Ectodermal cell (in vitro differentiated cells): Measurements from ENCODE around the gene DTNA.
A peak's percentile ranks its signal among the peaks of the same experiment; 100 is the strongest.
"Not testable (repeated sequence)": the region's sequence is repeated elsewhere in the genome, so short reads cannot be mapped to it uniquely, and the experiment has no call there.

Experiments
- H3K27ac ChIP-seq: 2 replicates; pipeline ENCODE4 v1.7.0; 2013; ENCODE audit warnings: mild to moderate bottlenecking, low read depth, low read length; ENCODE audit not compliant: insufficient read depth, poor library complexity, severe bottlenecking
- H3K27me3 ChIP-seq: 2 replicates; pipeline ENCODE4 v1.7.0; 2013; ENCODE audit warnings: mild to moderate bottlenecking, low read length; ENCODE audit not compliant: insufficient read depth, control insufficient read depth, poor library complexity, severe bottlenecking
- H3K36me3 ChIP-seq: one replicate; pipeline ENCODE4 v1.7.0; 2013; ENCODE audit warnings: low read length; ENCODE audit not compliant: control insufficient read depth, insufficient read depth
- H3K4me1 ChIP-seq: one replicate; pipeline ENCODE4 v1.7.0; 2013; ENCODE audit warnings: low read length; ENCODE audit not compliant: control insufficient read depth, insufficient read depth
- H3K4me3 ChIP-seq: 2 replicates; pipeline ENCODE4 v1.7.0; 2013; ENCODE audit warnings: low read depth, low read length, control low read depth; ENCODE audit not compliant: insufficient read depth
- H3K9me3 ChIP-seq: 2 replicates; pipeline ENCODE4 v1.7.0; 2013; ENCODE audit warnings: mild to moderate bottlenecking, low read length, moderate library complexity; ENCODE audit not compliant: control insufficient read depth
- WGBS, 2 experiments: methylation state at CpG; one replicate each; pipeline ENCODE4 v1.1.7; 2013; ENCODE audit warnings: missing lambda C conversion rate in 2 of 2; 5-methylcytosine and 5-hydroxymethylcytosine counted together

The DTNA gene

GRCh38 chr18:34697891-34698290, 12.2 kb upstream of the DTNA start:
- Histone ChIP-seq H3K36me3 (no peaks in the 10 kb centered on the region), H3K9me3 (no peaks in the 10 kb centered on the region), H3K4me1 (peaks cover 3% of the 10 kb centered on the region), H3K27ac (no peak overlapping the region), H3K4me3 (no peak overlapping the region), H3K27me3 (no peaks in the 10 kb centered on the region)
- WGBS, 2 experiments, result 80 to 92% methylated on average over 3 of the region's 3 CpGs

GRCh38 chr18:34701911-34702310, 8.2 kb upstream of the DTNA start:
- Histone ChIP-seq H3K36me3 (no peaks in the 10 kb centered on the region), H3K27ac (no peak overlapping the region), H3K4me3 (no peak overlapping the region), H3K4me1 (peaks cover 3% of the 10 kb centered on the region), H3K27me3 (no peaks in the 10 kb centered on the region), H3K9me3 (no peaks in the 10 kb centered on the region)
- 82 to 84% methylated on average over 3 of the region's 3 CpGs for WGBS, 2 experiments

- H3K27ac ChIP-seq, result no peak overlapping the region
- no peak overlapping the region for H3K4me3 ChIP-seq
- no peaks in the 10 kb centered on the region for H3K36me3 ChIP-seq
- H3K27me3 ChIP-seq, result no peaks in the 10 kb centered on the region
- no peaks in the 10 kb centered on the region for H3K9me3 ChIP-seq
- WGBS, 2 experiments, result 91 to 100% methylated on average over 2 of the region's 3 CpGs
- peaks cover 7% of the 10 kb centered on the region for H3K4me1 ChIP-seq
These were observed 7.3 kb upstream of the DTNA start for GRCh38 chr18:34702814-34703213.

DNA sequence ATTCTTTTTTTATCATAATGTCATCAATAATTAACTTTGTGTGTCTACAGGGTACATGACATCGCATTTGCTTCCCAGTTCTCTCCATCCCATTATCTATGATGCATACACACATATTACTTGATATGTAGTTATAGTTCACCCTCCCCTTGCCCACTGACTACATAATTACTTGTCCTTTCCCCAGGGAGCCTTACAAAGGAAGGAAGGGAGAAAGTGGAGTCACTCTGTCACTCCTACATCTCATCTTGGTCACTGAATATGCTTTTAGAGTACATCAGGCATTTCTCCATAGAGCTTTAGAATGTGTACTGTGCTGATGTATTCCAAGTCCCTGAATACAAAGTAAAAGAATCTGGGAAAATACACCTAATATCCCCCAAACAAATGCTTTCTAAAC, 6.0 kb upstream of the DTNA start:
- Histone ChIP-seq H3K4me3 (no peak overlapping the region), H3K4me1 (peaks cover 7% of the 10 kb centered on the region), H3K9me3 (no peaks in the 10 kb centered on the region), H3K27me3 (no peaks in the 10 kb centered on the region), H3K36me3 (no peaks in the 10 kb centered on the region), H3K27ac (no peak overlapping the region)
- no CpG with 5 or more reads among the region's 1 CpG for WGBS, 2 experiments

DNA sequence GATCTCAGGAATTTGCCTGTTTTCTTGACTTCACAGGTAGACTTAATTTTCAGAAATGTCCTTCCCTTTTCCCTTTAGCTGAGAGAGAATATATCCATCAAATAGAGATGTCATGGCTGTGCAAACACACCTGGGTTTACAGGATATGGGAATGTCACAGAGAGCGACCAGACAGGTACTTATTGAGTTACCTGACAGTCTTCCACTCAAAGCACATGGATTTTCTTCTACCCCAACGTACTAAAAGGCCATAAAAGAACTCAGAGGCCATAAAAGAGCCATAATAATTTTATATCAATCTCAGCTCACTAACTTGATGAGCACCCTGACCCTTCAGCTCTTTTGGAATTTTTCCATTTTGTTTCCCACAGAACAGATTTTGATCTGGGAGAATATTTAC, 5.3 kb upstream of the DTNA start:
- 88 to 90% methylated on average over 2 of the region's 2 CpGs for WGBS, 2 experiments
- Histone ChIP-seq H3K9me3 (no peaks in the 10 kb centered on the region), H3K4me3 (no peak overlapping the region), H3K36me3 (no peaks in the 10 kb centered on the region), H3K4me1 (peaks cover 7% of the 10 kb centered on the region), H3K27ac (no peak overlapping the region), H3K27me3 (no peaks in the 10 kb centered on the region)

- Histone ChIP-seq H3K4me3 (no peak overlapping the region), H3K4me1 (peaks cover 13% of the 10 kb centered on the region), H3K9me3 (no peaks in the 10 kb centered on the region), H3K27me3 (no peaks in the 10 kb centered on the region), H3K36me3 (no peaks in the 10 kb centered on the region), H3K27ac (no peak overlapping the region)
- WGBS, 2 experiments, result 31 to 43% methylated on average over 4 of the region's 4 CpGs
These were observed 2.4 kb upstream of the DTNA start for GRCh38 chr18:34707670-34708069.

GRCh38 chr18:34709104-34709503, 994 bp upstream of the DTNA start:
- Histone ChIP-seq H3K27me3 (no peaks in the 10 kb centered on the region), H3K36me3 (no peaks in the 10 kb centered on the region), H3K4me3 (no peak overlapping the region), H3K9me3 (no peaks in the 10 kb centered on the region), H3K27ac (no peak overlapping the region), H3K4me1 (peaks cover 13% of the 10 kb centered on the region)
- WGBS, 2 experiments, result 82 to 92% methylated on average over 3 of the region's 3 CpGs

- Histone ChIP-seq H3K4me1 (peaks cover 13% of the 10 kb centered on the region), H3K36me3 (no peaks in the 10 kb centered on the region), H3K27me3 (no peaks in the 10 kb centered on the region), H3K4me3 (peak overlapping the region; percentile 23), H3K9me3 (no peaks in the 10 kb centered on the region), H3K27ac (peak overlapping the region; percentile 4)
- 64 to 79% methylated on average over 5 to 6 of the region's 6 CpGs for WGBS, 2 experiments
These were observed 388 bp downstream of the DTNA start for GRCh38 chr18:34710458-34710914.

DNA sequence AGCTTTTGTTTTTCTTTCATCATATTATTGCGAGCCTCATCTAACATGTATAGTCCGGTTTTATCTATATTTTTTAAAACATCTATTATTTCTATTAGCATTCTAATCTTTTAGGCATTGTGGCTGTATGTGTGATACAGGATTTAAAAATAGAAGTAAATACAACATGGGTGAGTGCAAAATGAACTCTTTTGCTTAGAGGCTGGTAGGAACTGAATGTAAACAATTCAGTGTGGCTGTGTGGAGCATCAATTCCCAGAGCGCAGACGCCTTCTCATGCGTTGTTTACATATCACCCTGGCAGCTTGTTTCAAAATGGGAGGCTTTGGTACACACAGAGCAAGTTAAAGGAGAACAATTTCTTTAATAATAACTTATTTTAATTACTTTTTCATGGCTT, 836 bp downstream of the DTNA start:
- H3K4me1 ChIP-seq, result peaks cover 13% of the 10 kb centered on the region
- H3K27me3 ChIP-seq, result no peaks in the 10 kb centered on the region
- H3K27ac ChIP-seq, result peak overlapping the region; percentile 4
- H3K36me3 ChIP-seq, result no peaks in the 10 kb centered on the region
- peak overlapping the region; percentile 23 for H3K4me3 ChIP-seq
- no peaks in the 10 kb centered on the region for H3K9me3 ChIP-seq
- 60 to 90% methylated on average over 3 to 5 of the region's 5 CpGs for WGBS, 2 experiments

DNA sequence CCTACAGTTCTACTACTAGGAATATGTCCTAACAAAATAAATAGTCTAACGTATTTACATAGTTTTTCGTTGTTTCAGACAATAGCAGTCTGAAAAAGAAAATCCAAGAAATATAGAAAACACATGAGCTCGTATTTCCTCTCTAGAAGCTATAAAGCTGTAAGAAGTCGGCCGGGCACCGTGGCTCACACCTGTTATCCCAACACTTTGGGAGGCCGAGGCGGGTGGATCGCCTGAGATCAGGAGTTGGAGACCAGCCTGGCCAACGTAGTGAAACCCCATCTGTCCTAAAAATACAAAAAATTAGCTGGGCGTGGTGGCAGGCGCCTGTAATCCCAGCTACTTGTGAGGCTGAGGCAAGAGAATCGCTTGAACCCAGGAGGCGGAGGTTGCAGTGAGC, 6.0 kb downstream of the DTNA start:
- not testable (repeated sequence) for H3K27me3 ChIP-seq, H3K36me3 ChIP-seq, H3K27ac ChIP-seq, H3K4me1 ChIP-seq, H3K9me3 ChIP-seq, H3K4me3 ChIP-seq
- WGBS, 2 experiments, result 93 to 94% methylated on average over 14 of the region's 14 CpGs

DNA sequence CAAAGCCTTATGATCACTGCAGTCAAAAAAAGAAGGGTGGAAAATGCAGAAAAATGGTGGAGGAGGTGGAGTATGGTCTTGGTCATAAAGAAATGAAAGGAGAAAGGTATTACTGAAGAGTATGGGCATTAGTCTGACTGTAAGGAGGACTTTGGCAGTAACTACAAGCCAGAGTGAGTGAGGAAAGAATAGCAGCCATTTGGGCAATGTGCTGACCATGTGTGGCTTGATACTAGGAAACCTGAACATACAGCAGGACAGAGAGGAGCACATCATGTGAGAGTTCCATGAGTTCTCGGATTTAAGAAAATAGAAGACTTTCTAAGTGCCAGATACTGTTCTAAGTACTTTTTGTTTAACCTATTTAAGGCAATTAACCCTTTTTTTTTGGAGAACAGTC, 8.5 kb downstream of the DTNA start:
- WGBS, 2 experiments, result 92 to 100% methylated on average over 1 of the region's 1 CpG
- no peaks in the 10 kb centered on the region for H3K36me3 ChIP-seq
- no peaks in the 10 kb centered on the region for H3K27me3 ChIP-seq
- H3K9me3 ChIP-seq, result no peaks in the 10 kb centered on the region
- no peak overlapping the region for H3K4me3 ChIP-seq
- H3K4me1 ChIP-seq, result no peaks in the 10 kb centered on the region
- H3K27ac ChIP-seq, result no peak overlapping the region
